Measurements from ENCODE around the gene NT5M.
"Not testable (repeated sequence)": the region's sequence is repeated elsewhere in the genome, so short reads cannot be mapped to it uniquely, and the experiment has no call there.

The NT5M gene

GRCh38 chr17:17303010-17303846, at the start of gene NT5M:
Gene NT5M, plus strand, starts transcription at chr17:17303373. Its CDS starts 178 bp downstream, at chr17:17303551.
- in situ Hi-C loops (cut with MboI; ENCODE audit: low sequenced_read_pairs), result no loop called here

DNA sequence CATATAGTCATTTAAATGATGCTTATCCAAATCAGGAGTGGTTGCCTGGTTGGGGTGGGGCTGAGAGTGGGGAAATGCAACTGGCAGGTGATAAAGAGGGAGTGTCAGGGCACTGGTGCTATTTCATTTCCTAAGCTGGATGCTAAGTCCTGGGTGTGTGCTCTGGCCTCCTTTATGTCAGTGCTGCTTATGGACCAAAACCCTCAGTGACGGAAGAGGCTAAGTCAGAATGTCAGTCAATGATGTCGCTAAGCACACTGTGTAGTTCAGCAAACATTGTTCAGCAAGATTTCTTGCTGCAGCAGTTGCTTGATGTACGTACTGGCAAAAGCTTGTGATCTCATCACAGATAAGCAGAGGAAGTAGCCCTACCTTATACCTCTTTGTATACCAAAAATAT, 49.8 kb upstream of the NT5M start:
- in situ Hi-C loops (cut with MboI; ENCODE audit: low sequenced_read_pairs), result no loop called here

GRCh38 chr17:17254036-17254435, 49.1 kb upstream of the NT5M start:
- in situ Hi-C loops (cut with MboI; ENCODE audit: low sequenced_read_pairs), result no loop called here

GRCh38 chr17:17255689-17256088, 47.5 kb upstream of the NT5M start:
- in situ Hi-C loops (cut with MboI; ENCODE audit: low sequenced_read_pairs), result not testable (repeated sequence)

DNA sequence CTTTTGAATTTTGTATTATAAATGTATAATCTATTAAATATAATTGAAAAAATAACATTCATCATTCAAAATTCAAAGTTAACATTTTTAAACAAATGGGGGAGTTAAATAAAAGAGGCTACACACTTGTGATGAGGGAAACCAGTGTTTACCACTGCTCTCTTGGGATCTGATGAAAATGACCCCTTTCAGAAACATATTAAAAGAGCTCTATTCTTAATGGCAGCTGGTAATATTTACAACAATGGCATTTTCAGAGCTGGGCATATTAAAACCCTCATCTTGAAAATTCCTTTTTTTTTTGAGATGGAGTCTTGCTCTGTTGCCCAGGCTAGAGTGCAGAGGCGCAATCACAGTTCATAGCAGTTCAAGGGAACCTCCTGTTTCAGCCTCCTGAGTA, 46.9 kb upstream of the NT5M start:
- in situ Hi-C loops (cut with MboI; ENCODE audit: low sequenced_read_pairs), result no loop called here

DNA sequence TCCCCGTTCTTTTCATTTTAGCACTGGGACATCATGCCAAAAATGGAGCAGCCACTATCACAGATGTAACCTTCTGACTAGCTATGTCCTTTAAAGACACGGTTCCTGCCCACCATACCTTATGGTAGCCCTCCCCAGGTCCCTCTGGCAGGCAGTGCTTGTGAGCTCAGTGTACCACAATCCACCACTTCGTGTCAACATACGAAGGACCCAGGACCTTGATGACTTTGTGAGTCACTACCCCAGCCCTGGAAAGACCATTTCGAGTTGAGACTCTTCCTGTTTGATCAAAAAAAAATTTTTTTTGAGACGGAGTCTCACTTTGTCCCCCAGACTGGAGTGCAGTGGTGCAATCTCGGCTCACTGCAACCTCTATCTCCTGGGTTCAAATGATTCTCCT, 45.2 kb upstream of the NT5M start:
- in situ Hi-C loops (cut with MboI; ENCODE audit: low sequenced_read_pairs), result no loop called here

DNA sequence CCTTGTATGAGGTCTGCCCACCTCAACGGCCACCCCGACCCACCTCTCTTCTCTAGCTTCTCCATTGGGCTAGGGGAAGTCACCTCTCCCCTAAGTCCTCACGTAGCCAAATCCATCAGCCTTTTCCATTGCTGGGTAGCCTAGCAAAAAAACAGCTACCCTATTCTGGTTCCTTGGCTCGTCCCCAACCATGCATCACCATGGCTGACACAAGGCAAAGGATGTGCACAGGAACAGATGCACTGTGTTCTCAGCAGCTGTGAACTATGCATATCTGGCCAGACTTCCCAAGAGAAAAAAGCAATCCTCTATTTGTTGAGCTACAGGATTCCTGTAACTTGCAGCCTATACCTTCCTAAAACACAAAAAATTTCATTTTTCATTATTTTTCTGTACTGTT, 44.2 kb upstream of the NT5M start:
- in situ Hi-C loops (cut with MboI; ENCODE audit: low sequenced_read_pairs), result no loop called here

DNA sequence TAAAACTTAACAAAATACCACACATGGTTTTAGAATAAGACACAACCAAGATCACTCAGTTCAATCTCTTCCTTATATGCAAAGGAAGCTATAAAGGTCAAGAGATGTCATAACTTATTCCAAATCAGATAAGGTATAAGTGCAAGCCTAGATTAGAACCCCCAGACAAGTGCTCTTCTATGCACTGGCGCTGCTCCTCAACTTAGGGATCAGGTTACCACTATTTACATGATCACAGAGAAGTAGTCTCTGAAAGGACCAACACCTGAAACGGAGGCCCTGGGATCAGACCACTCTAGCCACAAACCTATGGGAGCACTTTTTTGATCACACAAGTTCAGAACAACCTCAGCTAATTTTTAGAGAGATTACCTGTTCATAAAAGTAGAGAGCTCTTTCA, 38.7 kb upstream of the NT5M start:
- in situ Hi-C loops (cut with MboI; ENCODE audit: low sequenced_read_pairs), result no loop called here

GRCh38 chr17:17269926-17270773, 33.0 kb upstream of the NT5M start:
- in situ Hi-C loops (cut with MboI; ENCODE audit: low sequenced_read_pairs), result no loop called here

- in situ Hi-C loops (cut with MboI; ENCODE audit: low sequenced_read_pairs), result no loop called here
Observed at GRCh38 chr17:17275971-17276370, 27.2 kb upstream of the NT5M start.

- in situ Hi-C loops (cut with MboI; ENCODE audit: low sequenced_read_pairs), result not testable (repeated sequence)
Observed at GRCh38 chr17:17277431-17277830, 25.7 kb upstream of the NT5M start.

GRCh38 chr17:17279316-17279715, 23.9 kb upstream of the NT5M start:
- in situ Hi-C loops (cut with MboI; ENCODE audit: low sequenced_read_pairs), result no loop called here

- in situ Hi-C loops (cut with MboI; ENCODE audit: low sequenced_read_pairs), result no loop called here
Observed at GRCh38 chr17:17280613-17281549, 22.3 kb upstream of the NT5M start, which contains the start of gene COPS3. Gene COPS3, minus strand, starts transcription at chr17:17281246. Its CDS starts 60 bp downstream, at chr17:17281186.

- in situ Hi-C loops (cut with MboI; ENCODE audit: low sequenced_read_pairs), result no loop called here
Observed at GRCh38 chr17:17285951-17286350, 17.2 kb upstream of the NT5M start.

- in situ Hi-C loops (cut with MboI; ENCODE audit: low sequenced_read_pairs), result no loop called here
Observed at GRCh38 chr17:17289086-17289485, 14.1 kb upstream of the NT5M start.

GRCh38 chr17:17289701-17290100, 13.5 kb upstream of the NT5M start:
- in situ Hi-C loops (cut with MboI; ENCODE audit: low sequenced_read_pairs), result no loop called here

GRCh38 chr17:17295141-17295540, 8.0 kb upstream of the NT5M start:
- in situ Hi-C loops (cut with MboI; ENCODE audit: low sequenced_read_pairs), result no loop called here

GRCh38 chr17:17297217-17297616, 6.0 kb upstream of the NT5M start:
- in situ Hi-C loops (cut with MboI; ENCODE audit: low sequenced_read_pairs), result no loop called here

GRCh38 chr17:17298108-17298507, 5.1 kb upstream of the NT5M start:
- in situ Hi-C loops (cut with MboI; ENCODE audit: low sequenced_read_pairs), result no loop called here

DNA sequence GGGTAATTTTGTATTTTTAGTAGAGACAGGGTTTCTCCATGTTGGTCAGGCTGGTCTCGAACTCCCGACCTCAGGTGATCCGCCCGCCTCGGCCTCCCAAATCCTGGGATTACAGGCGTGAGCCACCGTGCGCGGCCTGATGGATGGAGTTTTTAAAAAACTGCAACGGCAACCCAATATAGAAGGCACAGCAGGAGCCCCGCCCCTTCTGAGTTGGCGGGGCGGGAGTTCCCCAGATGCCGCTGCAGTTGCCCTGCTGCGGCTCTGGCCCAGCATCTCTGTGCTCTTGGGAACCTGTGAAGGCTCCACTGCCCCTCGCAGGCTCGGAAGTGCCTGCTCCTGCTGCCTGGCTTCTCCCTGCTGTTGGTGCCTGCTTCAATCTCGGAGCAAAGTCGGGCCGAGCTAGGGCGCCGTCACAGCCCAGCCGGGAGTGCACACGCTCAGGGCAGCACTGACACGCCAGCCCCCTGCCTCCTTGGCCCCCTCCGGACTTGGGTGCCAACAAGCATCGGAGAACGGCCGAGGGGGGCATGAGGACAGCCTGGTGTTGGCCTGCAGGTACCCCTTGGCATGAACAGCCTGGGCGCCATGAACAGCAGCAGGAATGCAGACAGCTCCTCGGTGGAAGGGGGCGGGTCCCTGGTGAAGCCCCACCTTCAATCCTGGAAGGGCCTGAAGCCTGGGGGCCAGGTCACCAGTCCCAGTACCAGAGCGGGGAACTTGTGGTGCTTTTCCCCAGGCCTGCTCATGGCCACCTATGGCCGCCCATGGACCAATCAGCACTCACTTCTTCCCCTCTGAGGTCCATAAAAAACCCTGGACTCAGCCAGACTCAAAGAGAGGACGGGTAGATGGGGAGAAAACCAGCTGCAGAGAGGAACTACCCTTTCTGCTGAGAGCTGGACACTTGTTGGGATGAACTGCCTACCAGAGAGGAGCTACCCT, 2.3 kb upstream of the NT5M start:
- in situ Hi-C loops (cut with MboI; ENCODE audit: low sequenced_read_pairs), result no loop called here
